Measurements from ENCODE around the gene CAB39L. TPM values are rescaled to one million over a fixed set of nuclear protein-coding genes. Genes with fewer than 3 reads are reported as not detected.

The CAB39L gene
- polyA plus RNA-seq, 1 donor from 2014 or later = 40.3 TPM

DNA sequence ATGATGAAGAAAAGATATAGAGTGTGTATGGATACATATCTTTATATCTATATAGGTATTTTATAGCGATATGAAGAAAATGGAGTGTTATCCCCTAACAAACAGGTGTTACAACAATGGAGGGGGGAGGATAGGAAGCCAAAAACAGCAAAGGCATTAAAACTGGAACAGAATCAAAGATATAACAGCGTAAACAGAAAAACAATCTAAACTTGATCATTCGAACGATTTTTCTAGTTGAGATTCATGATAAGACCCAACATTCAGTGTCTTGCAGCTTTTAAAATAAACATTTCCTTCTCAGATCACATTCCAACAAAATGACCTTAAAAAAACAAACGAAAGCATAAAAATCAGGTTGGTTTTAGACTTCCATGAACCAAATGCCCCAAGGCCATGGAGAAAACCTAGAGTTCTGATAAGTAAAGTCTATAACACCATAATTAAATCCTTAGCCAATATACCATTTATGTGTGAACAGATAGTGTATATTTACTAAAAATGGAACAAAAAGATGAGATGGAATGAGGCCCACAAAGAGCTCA is 55.7 kb downstream of the CAB39L start:
- Histone ChIP-seq H3K4me3 (ENCODE audit: low read length) (no peak overlapping the region), H3K36me3 (ENCODE audit: insufficient read depth, low read length) (no peaks in the 10 kb centered on the region), H3K9me3 (ENCODE audit: low read length) (no peaks in the 10 kb centered on the region), H3K9me2 (ENCODE audit: insufficient read depth, low read length) (no peaks in the 10 kb centered on the region), H3K9ac (ENCODE audit: low read length) (no peak overlapping the region), H3K27me3 (ENCODE audit: insufficient read depth, low read depth, low read length) (no peaks in the 10 kb centered on the region), H2AFZ (ENCODE audit: low read depth, low read length) (no peak overlapping the region), H3F3A (ENCODE audit: insufficient read depth, low read length, poor library complexity, severe bottlenecking) (no peaks in the 10 kb centered on the region), H3K4me2 (ENCODE audit: low read length) (no peak overlapping the region), H3K27ac (ENCODE audit: low read length) (no peak overlapping the region), H3K79me2 (replicated peaks; ENCODE audit: insufficient read depth, low read length) (no peaks in the 10 kb centered on the region), H4K20me1 (ENCODE audit: insufficient read depth) (no peaks in the 10 kb centered on the region)
- no peak for TF ChIP-seq EP300 (conservative IDR thresholded peaks at IDR 0.05; ENCODE audit: poor library complexity, severe bottlenecking)

DNA sequence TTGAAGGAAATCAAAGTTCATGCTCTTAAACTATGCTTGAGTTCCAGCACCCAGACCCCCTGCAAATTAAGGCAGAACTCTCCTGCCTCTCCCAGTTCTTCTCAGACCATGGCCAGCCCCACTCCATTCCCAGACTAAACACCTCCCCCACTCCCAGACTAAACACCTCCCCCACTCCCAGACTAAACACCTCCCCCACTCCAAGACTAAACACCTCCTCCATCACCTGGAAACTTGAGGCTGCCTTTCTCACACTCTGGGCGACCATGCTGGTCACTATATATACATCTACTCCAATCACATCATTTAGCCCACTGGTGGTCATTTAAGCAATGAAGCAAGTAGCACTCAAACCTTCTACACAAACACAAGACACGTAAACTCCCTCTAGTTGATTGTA is 57.2 kb downstream of the CAB39L start:
- Histone ChIP-seq H3F3A (ENCODE audit: insufficient read depth, low read length, poor library complexity, severe bottlenecking) (no peaks in the 10 kb centered on the region), H3K4me2 (ENCODE audit: low read length) (no peak overlapping the region), H3K4me3 (ENCODE audit: low read length) (no peak overlapping the region), H3K9me2 (ENCODE audit: insufficient read depth, low read length) (no peaks in the 10 kb centered on the region), H3K9ac (ENCODE audit: low read length) (no peak overlapping the region), H4K20me1 (ENCODE audit: insufficient read depth) (no peaks in the 10 kb centered on the region), H3K9me3 (ENCODE audit: low read length) (no peaks in the 10 kb centered on the region), H3K27ac (ENCODE audit: low read length) (no peak overlapping the region), H3K36me3 (ENCODE audit: insufficient read depth, low read length) (no peaks in the 10 kb centered on the region), H3K27me3 (ENCODE audit: insufficient read depth, low read depth, low read length) (no peaks in the 10 kb centered on the region), H3K79me2 (replicated peaks; ENCODE audit: insufficient read depth, low read length) (no peaks in the 10 kb centered on the region), H2AFZ (ENCODE audit: low read depth, low read length) (no peak overlapping the region)
- TF ChIP-seq, protein P1, sequence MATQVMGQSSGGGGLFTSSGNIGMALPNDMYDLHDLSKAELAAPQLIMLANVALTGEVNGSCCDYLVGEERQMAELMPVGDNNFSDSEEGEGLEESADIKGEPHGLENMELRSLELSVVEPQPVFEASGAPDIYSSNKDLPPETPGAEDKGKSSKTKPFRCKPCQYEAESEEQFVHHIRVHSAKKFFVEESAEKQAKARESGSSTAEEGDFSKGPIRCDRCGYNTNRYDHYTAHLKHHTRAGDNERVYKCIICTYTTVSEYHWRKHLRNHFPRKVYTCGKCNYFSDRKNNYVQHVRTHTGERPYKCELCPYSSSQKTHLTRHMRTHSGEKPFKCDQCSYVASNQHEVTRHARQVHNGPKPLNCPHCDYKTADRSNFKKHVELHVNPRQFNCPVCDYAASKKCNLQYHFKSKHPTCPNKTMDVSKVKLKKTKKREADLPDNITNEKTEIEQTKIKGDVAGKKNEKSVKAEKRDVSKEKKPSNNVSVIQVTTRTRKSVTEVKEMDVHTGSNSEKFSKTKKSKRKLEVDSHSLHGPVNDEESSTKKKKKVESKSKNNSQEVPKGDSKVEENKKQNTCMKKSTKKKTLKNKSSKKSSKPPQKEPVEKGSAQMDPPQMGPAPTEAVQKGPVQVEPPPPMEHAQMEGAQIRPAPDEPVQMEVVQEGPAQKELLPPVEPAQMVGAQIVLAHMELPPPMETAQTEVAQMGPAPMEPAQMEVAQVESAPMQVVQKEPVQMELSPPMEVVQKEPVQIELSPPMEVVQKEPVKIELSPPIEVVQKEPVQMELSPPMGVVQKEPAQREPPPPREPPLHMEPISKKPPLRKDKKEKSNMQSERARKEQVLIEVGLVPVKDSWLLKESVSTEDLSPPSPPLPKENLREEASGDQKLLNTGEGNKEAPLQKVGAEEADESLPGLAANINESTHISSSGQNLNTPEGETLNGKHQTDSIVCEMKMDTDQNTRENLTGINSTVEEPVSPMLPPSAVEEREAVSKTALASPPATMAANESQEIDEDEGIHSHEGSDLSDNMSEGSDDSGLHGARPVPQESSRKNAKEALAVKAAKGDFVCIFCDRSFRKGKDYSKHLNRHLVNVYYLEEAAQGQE (IDR thresholded peaks at IDR 0.05; ENCODE audit: borderline replicate concordance) = no peak
- TF ChIP-seq EP300 (conservative IDR thresholded peaks at IDR 0.05; ENCODE audit: poor library complexity, severe bottlenecking) (no peak), MXI1 (conservative IDR thresholded peaks at IDR 0.05; ENCODE audit: poor library complexity, severe bottlenecking) (no peak)

DNA sequence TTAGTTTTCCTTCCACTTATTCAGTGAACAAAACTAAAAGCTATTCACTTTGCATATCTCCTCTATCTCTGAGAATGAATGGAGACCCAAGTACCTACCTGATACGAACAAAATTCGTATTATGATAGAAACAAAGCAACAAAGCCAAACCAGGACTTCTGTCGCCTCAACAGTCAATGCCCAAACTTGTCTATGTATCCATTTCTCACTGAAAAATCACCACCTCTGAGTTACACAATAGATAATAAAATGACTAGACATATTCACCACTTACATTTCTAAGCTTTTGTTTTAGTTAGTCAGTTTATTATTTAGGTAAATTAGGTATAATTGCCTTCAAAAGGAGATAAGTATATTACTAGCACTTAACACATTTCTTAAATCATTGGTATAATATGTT is 67.7 kb downstream of the CAB39L start:
- no peak overlapping the region for H3K9ac ChIP-seq (ENCODE audit: low read length)
- H3K27ac ChIP-seq (ENCODE audit: low read length) = no peak overlapping the region
- no peak overlapping the region for H3K4me3 ChIP-seq (ENCODE audit: low read length)
- H4K20me1 ChIP-seq (ENCODE audit: insufficient read depth) = no peaks in the 10 kb centered on the region
- H3K9me3 ChIP-seq (ENCODE audit: low read length) = no peaks in the 10 kb centered on the region
- H3K27me3 ChIP-seq (ENCODE audit: insufficient read depth, low read depth, low read length) = no peaks in the 10 kb centered on the region
- no peaks in the 10 kb centered on the region for H3K79me2 ChIP-seq (replicated peaks; ENCODE audit: insufficient read depth, low read length)
- H2AFZ ChIP-seq (ENCODE audit: low read depth, low read length) = no peak overlapping the region
- H3F3A ChIP-seq (ENCODE audit: insufficient read depth, low read length, poor library complexity, severe bottlenecking) = no peaks in the 10 kb centered on the region
- no peaks in the 10 kb centered on the region for H3K9me2 ChIP-seq (ENCODE audit: insufficient read depth, low read length)
- TF ChIP-seq TAF1 (IDR thresholded peaks at IDR 0.05; ENCODE audit: low read depth) (no peak), RAD21 (conservative IDR thresholded peaks at IDR 0.05) (no peak), POLR2AphosphoS5 (IDR thresholded peaks at IDR 0.05) (no peak), SMC3 (conservative IDR thresholded peaks at IDR 0.05; ENCODE audit: poor library complexity) (no peak), EP300 (conservative IDR thresholded peaks at IDR 0.05; ENCODE audit: poor library complexity, severe bottlenecking) (no peak), MXI1 (conservative IDR thresholded peaks at IDR 0.05; ENCODE audit: poor library complexity, severe bottlenecking) (no peak), EZH2 (IDR thresholded peaks at IDR 0.05; ENCODE audit: borderline replicate concordance, insufficient read depth, low read length, poor library complexity, severe bottlenecking) (no peak)
- TF ChIP-seq, protein P1 (IDR thresholded peaks at IDR 0.05; ENCODE audit: borderline replicate concordance) = no peak
- TF ChIP-seq, protein P2, sequence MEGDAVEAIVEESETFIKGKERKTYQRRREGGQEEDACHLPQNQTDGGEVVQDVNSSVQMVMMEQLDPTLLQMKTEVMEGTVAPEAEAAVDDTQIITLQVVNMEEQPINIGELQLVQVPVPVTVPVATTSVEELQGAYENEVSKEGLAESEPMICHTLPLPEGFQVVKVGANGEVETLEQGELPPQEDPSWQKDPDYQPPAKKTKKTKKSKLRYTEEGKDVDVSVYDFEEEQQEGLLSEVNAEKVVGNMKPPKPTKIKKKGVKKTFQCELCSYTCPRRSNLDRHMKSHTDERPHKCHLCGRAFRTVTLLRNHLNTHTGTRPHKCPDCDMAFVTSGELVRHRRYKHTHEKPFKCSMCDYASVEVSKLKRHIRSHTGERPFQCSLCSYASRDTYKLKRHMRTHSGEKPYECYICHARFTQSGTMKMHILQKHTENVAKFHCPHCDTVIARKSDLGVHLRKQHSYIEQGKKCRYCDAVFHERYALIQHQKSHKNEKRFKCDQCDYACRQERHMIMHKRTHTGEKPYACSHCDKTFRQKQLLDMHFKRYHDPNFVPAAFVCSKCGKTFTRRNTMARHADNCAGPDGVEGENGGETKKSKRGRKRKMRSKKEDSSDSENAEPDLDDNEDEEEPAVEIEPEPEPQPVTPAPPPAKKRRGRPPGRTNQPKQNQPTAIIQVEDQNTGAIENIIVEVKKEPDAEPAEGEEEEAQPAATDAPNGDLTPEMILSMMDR (IDR thresholded peaks at IDR 0.05; ENCODE audit: poor library complexity, severe bottlenecking) = no peak
- no peak overlapping the region for H3K4me2 ChIP-seq (ENCODE audit: low read length)
- H3K36me3 ChIP-seq (ENCODE audit: insufficient read depth, low read length) = no peaks in the 10 kb centered on the region
